ES-I3 (cell line): Measurements from ENCODE around the gene SEMA6A.

Source experiments
- H3K36me3 ChIP-seq: 2 replicates; pipeline ENCODE4 v1.6.1; 2013; ENCODE audit warnings: mild to moderate bottlenecking, low read length, control low read depth, moderate library complexity; ENCODE audit not compliant: insufficient read depth
- H3K4me1 ChIP-seq: 2 replicates; pipeline ENCODE4 v1.6.1; 2013; ENCODE audit warnings: mild to moderate bottlenecking, control low read depth, low read length; ENCODE audit not compliant: insufficient read depth
- H3K9ac ChIP-seq: 2 replicates; pipeline ENCODE4 v1.6.1; 2013; ENCODE audit warnings: low read depth, mild to moderate bottlenecking, low read length, moderate library complexity
- H3K9me3 ChIP-seq: 2 replicates; pipeline ENCODE4 v1.6.1; 2013; ENCODE audit warnings: mild to moderate bottlenecking, low read length, moderate library complexity; ENCODE audit not compliant: control insufficient read depth, insufficient read depth

Gene SEMA6A

DNA sequence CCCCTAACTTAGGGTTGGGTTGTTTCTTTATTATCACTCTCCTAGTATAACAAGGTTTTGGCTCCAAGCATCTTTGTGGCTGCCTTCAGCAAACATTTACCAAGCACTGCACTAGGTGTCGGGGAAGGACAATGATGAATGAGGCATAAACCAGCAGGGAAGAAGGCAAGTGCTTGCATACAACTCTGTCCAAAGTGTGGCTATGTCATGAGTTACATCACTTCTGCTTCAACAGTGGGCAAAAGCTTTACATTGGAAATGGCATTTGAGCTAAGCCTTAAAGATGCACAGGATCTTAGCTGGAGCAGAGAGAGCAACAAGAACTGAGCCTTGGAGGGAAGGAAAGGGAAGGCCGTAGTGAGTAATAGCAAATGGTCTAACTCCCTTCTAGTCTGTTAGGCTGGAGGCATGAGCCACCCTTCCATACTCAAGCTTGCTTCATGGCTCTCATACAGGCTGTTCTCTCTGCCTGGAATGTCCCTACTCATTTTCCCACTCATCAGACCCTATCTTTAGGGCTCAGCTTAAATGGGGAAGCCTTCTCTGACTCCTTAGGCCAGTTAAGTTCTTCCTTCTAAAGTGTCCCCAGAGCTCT, 121.8 kb downstream of the SEMA6A start:
- no peak overlapping the region for H3K9ac ChIP-seq

GRCh38 chr5:116451905-116452450, 122.6 kb downstream of the SEMA6A start:
- Histone ChIP-seq H3K9me3 (no peaks in the 10 kb centered on the region), H3K4me1 (peaks cover 43% of the 10 kb centered on the region), H3K36me3 (peaks cover 37% of the 10 kb centered on the region), H3K9ac (no peak overlapping the region)

More for the DNA sequence above, 121.8 kb downstream of the SEMA6A start:
- peaks cover 40% of the 10 kb centered on the region for H3K36me3 ChIP-seq
- peaks cover 43% of the 10 kb centered on the region for H3K4me1 ChIP-seq
- no peaks in the 10 kb centered on the region for H3K9me3 ChIP-seq

GRCh38 chr5:116451066-116451465, 123.6 kb downstream of the SEMA6A start:
- Histone ChIP-seq H3K36me3 (peaks cover 47% of the 10 kb centered on the region), H3K9ac (no peak overlapping the region), H3K4me1 (peaks cover 41% of the 10 kb centered on the region), H3K9me3 (no peaks in the 10 kb centered on the region)

DNA sequence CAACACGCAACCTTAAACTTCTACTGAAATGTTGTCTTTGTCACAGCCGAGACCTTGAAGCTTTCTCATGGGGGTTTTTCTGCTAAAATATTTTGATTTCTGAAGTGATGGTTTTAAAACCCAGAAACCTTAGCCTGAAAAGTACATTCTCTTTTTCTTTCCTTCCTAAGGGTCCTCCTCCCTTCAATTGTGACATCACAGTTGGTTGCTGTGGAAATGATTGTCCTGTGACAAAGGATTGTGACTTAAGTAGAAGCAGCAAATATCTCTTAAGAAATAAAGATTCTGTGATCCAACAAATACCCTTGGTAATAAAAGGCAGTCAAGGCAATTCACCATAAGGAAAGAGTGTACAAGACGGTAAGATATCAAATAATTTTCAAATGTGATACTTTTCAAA, 125.2 kb downstream of the SEMA6A start:
- H3K9me3 ChIP-seq = no peaks in the 10 kb centered on the region
- H3K4me1 ChIP-seq = peaks cover 31% of the 10 kb centered on the region
- no peak overlapping the region for H3K9ac ChIP-seq
- H3K36me3 ChIP-seq = peaks cover 54% of the 10 kb centered on the region

DNA sequence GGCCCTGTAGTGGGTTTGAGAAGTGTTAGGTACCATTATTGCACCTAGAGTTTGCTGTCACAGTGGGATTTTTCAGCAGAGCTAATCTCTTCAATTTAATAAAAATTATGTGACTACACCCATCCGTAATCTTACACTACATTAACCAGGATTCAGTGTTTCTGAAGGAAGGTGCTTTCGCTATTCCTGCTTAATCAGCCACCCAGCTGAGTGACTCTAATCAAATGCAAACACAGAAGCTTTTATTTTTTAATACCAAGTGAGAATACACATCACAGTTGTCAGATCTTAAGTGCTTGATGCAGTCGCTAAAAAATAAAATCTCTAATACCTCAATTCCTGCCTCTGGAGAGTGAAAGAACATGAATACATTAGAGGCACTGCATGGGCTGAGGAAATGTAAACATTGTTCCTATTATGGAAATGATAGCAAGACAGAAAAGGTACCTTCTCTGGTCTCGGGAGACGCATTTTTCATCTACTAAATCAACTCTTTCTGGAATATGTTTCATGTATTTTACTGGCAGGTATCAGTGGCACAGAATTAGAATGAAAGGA, 125.7 kb downstream of the SEMA6A start:
- Histone ChIP-seq H3K9ac (no peak overlapping the region), H3K9me3 (no peaks in the 10 kb centered on the region), H3K4me1 (peaks cover 36% of the 10 kb centered on the region), H3K36me3 (peaks cover 50% of the 10 kb centered on the region)

DNA sequence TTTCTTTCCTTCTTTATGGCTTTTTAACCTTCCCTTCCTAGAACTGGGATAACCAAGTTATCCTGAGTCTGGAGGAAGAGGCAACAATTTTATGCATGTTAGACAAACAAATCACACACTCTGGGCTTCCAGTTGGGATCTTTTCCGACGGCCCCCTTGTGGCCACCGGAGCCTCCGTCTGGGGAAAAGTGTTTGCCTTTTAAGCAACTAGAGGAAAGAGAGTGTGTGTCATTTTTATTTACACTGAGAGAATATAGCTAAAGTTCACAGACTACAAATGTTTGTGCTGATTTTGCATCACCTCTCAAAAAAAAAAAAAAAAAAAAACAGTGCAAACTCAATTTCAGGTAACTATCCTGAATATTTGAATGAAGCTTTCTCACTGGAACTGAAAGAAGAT, 126.2 kb downstream of the SEMA6A start:
- Histone ChIP-seq H3K36me3 (peaks cover 45% of the 10 kb centered on the region), H3K9me3 (no peaks in the 10 kb centered on the region), H3K4me1 (peaks cover 38% of the 10 kb centered on the region), H3K9ac (no peak overlapping the region)

DNA sequence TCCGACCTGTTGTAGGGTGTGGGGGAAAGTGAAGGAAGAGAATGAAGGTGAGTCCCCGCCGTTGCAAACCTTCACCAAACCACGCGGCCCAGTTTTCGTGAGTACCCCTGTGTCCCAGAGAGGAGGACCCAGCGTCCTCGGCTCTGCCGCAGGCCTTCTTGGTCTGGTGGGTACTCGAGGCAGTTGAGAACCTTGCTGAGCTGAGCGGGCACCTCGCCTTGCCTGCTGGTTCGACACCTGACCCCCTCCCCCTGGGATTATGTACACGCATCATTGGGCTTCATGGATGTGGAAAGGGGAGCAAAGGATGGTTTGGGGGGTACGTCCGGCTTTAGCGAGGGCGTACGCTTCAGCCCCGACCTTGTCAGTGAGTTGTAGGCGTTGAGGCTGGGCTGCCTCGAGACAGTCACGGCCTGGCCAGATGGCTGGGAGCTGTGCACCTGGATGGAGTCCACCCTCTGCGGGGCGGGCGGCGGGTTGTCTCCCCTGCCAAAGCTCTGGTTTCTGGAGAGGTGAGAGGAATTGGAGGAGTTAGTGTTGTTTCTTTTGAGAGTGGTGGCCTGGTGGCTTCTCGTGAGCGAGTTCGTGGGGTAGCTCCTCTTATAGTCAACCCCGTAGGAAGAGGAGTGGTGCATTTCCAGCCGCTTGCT, 128.1 kb downstream of the SEMA6A start:
- peaks cover 45% of the 10 kb centered on the region for H3K36me3 ChIP-seq
- peaks cover 28% of the 10 kb centered on the region for H3K4me1 ChIP-seq
- H3K9ac ChIP-seq = no peak overlapping the region
- no peaks in the 10 kb centered on the region for H3K9me3 ChIP-seq

DNA sequence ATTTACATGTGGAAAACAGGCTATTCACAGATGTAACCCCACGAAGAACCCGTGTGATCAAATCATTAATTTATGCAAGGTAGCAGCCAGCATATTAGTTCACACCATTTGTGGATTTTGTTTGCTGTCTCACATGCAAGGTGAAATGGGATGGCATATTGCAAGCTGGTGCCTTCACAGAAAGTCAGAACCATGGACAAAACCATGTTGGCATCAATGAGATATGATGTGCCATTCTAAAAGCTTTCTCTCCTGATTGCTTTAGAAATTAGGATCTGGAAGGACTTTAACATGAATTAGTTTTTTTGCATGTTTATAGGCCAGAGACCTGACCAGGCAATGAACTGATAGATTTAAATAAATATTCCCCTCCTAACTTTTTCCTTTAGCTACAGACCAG, 129.3 kb downstream of the SEMA6A start:
- Histone ChIP-seq H3K9ac (no peak overlapping the region), H3K9me3 (no peaks in the 10 kb centered on the region), H3K36me3 (peaks cover 36% of the 10 kb centered on the region), H3K4me1 (peaks cover 22% of the 10 kb centered on the region)

GRCh38 chr5:116444373-116445295, 130.0 kb downstream of the SEMA6A start:
- H3K36me3 ChIP-seq = peaks cover 33% of the 10 kb centered on the region
- H3K9me3 ChIP-seq = no peaks in the 10 kb centered on the region
- H3K9ac ChIP-seq = no peak overlapping the region
- H3K4me1 ChIP-seq = peaks cover 15% of the 10 kb centered on the region

DNA sequence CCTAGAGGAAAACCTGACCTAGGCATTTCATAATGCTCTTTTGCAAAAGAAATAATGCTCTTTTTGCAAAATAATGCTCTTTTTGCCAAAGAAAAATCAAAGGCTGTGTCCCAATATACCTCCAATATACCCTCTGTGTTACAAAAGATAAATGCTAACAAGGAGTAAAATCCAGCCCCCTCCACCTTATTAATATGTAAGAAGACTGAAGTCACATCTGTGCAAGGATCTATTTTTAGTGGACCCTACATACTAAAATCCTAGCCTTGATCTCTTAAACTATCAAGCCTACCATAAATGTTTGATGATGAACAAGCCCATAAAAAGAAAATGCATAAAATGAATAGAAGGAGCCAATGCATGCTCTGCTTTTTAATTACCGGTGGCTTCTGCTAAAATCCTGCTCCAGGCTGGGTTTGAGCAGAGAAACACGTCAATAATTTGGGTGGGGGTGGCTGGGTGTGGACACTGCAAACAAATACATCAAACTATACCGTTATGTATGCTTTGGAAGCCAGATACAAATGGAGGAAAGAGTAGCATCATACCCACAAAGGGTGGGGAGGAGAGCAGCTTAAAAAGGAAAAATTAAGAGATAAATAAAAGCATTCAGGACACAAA, 131.6 kb downstream of the SEMA6A start:
- H3K9me3 ChIP-seq = no peaks in the 10 kb centered on the region
- peaks cover 19% of the 10 kb centered on the region for H3K36me3 ChIP-seq
- H3K4me1 ChIP-seq = peaks cover 21% of the 10 kb centered on the region
- H3K9ac ChIP-seq = no peak overlapping the region

- Histone ChIP-seq H3K36me3 (peaks cover 17% of the 10 kb centered on the region), H3K9me3 (no peaks in the 10 kb centered on the region), H3K4me1 (peaks cover 21% of the 10 kb centered on the region), H3K9ac (no peak overlapping the region)
Observed at GRCh38 chr5:116442095-116442534, 132.5 kb downstream of the SEMA6A start.

GRCh38 chr5:116441223-116441622, 133.4 kb downstream of the SEMA6A start:
- no peaks in the 10 kb centered on the region for H3K9me3 ChIP-seq
- peaks cover 9% of the 10 kb centered on the region for H3K36me3 ChIP-seq
- peaks cover 21% of the 10 kb centered on the region for H3K4me1 ChIP-seq
- no peak overlapping the region for H3K9ac ChIP-seq

DNA sequence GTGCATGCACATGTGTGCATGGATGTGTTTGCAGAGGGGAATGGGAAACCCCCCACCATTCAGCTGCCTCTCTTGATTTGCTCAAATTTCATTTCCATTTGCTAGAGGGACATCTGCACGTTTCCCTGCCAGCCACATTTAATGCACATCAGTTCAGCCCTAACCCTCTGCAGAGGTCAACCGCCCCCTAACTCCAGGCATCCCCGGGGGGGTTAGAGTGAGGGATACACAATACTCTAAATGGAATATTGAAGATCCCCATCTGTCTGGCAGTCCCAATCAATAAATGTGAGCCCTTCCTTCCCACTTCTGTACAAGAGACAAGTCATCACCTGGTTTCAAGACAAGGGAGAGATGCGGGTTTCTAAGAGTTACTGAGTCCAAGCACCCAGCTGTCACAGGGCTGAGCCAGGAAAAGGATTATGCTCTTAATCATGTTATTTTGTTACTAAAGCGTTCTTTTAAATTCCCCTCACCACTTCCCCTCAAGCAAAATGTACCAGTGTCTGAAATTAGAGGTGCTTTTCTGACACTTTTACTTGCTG, 134.1 kb downstream of the SEMA6A start:
- H3K36me3 ChIP-seq = peaks cover 2% of the 10 kb centered on the region
- peaks cover 21% of the 10 kb centered on the region for H3K4me1 ChIP-seq
- no peaks in the 10 kb centered on the region for H3K9me3 ChIP-seq
- no peak overlapping the region for H3K9ac ChIP-seq
